Stimulated activated CD8-positive, alpha-beta memory T cell treated with anti-CD3 and anti-CD28 coated beads, Interleukin-4, amount 100 ng/mL, for 24 hours (primary cell): Measurements from ENCODE around the gene AJAP1.

Experiments
- DNase-seq: peaks from one replicate; pipeline ENCODE4 v3.0.0-alpha.2; 2020; ENCODE audit warnings: low read depth

Gene AJAP1

DNA sequence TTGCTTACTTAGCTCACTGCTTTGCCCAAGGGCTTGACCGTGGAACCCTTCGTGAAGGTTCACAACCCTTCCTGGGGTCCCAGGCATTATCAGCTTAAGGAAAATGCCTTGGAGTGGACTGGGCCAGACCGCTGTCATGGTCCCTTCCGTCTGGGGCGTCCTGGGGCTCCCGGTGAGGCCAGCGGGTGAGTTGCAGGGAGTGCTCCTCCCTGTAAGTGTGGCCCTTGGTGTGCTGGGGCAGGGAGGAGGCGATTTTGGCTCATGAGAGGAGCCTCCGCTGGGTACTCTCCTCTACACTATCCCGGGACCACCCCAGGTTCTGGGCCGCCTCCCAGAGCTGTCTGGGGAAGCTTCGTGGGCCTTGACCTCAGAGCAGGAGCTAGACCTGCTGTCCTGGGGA, 48.1 kb downstream of the AJAP1 start:
- DNase-seq: no peak

DNA sequence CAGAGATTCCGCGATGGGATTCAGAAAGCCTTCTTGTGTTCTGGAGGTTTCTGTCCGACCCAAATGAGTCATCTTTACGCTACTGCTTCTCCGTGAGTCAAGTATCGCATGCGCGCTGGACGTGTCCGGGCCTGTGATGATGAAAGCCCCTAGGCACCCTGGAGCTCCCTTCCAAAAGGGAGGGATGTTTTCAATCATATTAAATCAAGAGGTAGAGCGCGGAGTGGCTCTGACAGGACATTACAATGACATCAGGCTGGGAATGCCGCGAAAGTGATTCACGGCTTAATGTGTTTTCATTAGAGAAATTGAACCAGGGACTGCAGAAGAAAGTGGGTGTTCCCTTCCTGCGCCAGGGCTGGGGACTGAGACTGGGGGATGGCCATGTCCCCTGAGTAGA, 48.5 kb downstream of the AJAP1 start:
- no peak for DNase-seq

DNA sequence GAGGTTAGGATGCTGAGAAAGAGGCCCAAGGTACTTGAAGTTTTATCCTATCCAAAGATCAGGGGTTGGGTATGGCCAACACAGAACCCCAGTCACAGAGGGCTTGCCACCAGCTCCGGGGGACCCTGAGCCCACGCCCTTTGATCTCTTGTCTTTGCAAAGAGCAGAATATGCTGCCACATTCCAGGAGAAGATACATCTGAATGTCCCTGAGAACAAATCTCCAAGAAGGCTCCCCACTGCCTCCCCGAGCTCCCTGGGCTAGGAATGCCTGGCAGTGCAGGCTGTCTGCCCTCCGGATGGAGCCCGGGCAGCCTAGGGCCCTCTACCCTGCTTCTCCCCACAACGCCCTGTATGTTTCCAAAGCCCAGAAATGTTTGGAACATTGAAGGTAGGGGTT, 49.2 kb downstream of the AJAP1 start:
- DNase-seq: no peak

DNA sequence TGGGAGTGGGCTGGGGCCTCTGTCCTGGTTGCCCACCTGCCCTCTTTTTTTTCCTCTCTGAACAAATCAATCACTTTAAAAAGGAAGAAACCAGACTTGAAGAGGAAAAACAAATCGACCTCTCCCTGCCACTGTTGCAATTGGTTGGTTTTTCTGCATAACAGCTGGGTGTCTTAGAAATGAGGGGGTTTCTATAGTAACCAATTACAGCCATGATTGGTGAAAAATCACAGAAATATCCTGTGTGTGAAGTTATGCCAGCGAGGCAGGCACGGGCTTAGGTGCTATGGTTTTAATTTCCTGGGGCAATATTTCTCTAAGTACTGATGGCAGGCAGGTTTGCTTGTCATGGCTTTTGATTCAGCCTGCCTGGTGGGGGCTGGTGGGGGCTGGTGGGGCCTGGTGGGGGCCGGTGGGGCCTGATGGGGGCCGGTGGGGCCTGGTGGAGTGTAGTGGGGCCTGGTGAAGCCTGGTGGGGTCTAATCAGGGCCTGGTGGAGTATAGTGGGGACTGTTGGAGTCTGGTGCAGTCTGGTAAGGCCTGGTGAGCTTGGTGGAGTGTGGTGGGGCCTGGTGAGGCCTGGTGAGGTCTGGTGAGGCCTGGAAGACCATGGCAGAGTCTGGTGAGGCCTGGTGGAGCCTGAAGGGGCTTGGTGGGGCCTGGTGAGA, 54.6 kb downstream of the AJAP1 start:
- DNase-seq: no peak

DNA sequence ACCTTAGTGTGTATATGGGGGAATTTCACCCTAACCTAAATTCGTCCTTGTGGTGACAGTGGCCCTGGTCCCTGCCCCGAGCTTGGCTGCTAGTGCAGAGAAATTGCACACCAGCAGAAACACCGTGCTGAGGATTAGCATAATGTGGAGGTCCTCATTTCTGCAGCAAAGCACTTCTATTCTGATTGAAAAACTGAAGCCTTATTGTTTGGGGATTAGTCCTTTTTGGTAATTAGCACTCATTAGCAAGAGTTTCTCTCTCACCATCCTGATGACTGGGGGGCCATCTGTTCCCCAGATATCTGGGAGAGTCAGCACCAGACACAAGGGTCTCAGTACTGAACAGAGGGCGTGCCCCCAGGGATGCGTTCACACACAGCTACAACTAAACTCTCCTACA, 55.2 kb downstream of the AJAP1 start:
- DNase-seq: no peak

DNA sequence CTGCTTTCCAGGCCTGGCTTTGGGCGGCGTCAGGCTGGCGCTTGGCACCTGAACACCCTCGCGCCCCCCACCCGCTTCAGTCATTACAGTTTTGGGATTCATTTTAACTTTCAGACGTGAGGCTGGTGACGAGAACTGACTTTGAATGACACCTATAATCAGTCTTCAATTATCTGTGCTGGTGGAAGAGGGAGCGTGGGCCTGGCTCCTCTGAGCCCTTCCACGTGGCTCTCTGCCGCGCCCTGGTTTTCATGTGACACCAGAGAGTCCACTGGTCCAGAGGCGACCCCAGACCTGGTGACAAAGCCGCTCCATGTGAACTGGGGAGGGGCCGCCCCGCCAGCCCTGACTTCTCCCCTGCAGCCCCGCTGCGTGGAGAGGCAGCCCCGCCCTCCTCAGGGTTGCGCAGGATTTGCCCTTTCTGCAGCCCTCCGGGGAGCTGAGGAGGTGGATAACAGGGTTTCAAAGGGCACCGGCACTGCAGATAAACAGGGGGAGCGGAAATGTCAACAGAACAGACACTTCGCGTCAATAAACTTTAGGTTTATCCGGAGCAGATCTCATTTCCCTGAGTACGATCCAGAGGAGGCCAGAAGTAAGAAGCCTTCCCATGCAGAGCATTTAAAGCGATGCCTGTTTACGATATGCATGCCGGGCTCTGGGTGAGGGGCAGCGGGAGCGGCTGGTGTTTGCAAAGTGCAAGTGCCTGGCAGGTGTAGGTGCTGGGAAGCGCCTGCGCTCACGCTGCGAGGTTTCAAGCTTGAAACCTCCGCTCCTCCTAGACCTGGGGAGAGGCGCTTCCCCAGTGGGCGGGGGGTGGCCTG, 56.4 kb downstream of the AJAP1 start:
- DNase-seq: no peak

DNA sequence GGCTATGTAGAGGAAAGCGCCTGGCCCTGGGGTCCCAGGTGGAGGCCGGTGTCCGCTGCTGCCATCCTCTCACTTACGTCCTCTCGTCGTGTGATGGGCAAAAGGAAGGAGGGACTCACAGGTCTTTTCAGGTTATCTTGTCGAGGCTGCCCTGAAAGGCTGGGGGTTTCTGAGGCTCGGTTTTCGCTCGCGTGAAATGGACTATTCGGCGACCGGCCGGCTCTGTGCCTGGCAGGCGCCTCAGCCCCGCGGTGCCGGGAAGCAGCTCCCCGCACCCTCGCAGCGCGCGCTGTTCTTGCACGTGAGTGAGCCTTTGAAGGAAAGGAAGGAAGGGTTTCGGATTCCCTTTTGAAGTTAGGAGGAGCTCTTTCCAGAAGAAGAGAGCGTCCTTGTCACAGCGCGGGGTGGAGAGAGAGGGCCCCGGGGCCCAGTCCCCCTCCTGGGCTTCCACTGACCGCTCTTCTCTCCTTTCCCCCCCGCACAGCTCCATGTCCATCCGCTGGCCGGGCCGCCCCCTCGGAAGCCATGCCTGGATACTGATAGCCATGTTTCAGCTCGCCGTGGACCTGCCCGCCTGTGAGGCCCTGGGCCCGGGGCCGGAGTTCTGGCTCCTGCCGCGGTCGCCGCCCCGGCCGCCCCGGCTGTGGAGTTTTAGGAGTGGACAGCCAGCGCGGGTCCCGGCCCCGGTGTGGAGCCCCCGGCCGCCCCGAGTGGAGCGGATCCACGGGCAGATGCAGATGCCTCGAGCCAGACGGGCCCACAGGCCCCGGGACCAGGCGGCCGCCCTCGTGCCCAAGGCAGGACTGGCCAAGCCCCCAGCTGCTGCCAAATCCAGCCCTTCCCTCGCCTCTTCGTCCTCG, 57.2 kb downstream of the AJAP1 start:
- DNase-seq: no peak

DNA sequence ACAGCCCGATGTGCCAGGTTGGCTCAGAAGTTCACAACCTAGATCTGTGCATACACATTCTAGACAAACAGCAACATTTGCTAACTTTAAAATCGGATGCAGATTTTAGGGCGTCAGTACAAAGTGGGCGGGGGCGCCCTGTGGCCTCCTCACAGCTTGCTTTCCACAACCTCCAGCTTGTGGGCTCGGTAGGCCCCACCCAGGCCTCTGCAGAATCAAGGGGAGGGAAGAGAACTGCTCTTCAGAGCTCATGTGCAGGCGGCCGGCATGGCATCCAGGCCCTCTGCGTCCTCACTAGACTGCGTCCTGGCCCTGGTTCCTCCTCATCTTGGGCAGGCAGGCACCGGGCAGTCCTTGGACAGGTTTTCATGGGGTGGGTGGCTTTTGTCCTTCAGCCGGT, 59.3 kb downstream of the AJAP1 start:
- no peak for DNase-seq

DNA sequence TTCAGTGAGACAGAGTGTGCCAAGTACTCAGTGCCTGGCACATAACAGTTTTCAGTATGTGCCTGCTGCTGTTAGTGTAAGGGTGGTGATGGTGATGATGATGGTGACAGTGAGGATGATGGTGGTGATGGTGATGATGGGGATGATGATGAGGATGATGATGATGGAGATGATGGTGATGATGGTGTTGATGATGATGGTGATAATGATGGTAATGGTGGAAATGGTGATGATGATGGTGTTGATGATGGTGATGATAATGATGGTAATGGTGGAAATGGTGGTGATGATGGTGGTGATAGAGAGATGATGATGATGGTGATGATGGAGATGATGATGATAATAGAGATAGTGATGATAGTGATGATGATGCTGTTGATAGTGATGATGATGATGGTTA, 62.0 kb downstream of the AJAP1 start:
- DNase-seq: no peak

DNA sequence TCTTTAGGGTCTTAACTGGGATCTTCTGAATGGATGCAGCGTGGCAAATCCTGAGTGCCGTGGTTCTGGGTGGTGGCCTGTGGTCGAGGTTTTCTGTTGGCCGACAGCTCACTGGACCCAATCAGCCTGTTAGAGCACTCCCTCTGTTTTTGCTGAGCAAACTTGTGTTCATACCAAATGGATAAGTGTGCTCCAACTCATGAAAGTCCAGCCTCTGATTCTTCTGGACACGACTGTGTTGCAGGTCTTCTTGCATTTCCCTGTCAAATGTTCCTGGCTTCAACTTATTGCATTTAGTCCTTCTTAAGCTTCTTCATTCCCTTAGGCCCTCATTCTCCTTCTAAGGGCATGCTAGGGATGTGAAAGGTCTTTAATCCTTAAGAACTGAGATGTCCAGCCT, 63.7 kb downstream of the AJAP1 start:
- no peak for DNase-seq

DNA sequence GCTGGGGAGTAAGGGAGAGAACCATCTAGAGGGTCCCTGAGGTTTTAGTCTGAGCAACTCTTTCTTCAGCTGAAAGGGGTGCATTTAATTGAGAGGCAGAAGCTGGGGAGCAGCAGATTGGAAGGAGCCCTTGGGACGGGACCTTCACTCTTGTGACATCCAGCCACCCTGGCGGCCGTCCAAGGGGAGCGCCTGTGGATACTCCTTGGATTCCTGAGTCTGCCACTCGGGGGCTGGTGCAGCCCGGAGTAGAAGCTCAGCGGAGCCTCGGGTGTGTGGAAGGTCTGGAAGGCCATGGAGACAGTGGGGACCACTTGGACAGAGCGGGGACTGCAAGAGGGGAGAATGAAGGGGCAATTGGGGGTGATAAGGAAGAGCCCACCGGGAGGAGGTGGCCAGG, 68.7 kb downstream of the AJAP1 start:
- no peak for DNase-seq

DNA sequence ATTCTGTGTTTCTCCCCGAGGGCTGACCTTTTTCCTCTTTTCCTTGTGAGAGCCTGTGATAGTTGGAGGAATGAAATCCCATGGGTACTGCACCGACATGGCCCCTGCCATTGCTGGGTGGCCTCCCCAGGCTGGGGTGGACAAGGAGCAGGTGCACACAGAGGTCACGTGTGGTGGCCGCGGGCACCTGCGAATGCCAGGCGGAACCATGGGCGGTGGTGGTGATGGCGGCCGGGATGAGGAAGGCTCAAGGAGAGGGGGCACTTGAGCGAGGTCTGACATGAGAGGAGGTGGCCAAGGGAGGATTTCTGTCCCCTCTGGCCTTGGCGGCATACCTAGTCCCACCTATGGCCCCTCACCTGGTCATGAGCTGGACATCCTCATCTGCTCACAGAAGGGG, 69.6 kb downstream of the AJAP1 start:
- DNase-seq: no peak

DNA sequence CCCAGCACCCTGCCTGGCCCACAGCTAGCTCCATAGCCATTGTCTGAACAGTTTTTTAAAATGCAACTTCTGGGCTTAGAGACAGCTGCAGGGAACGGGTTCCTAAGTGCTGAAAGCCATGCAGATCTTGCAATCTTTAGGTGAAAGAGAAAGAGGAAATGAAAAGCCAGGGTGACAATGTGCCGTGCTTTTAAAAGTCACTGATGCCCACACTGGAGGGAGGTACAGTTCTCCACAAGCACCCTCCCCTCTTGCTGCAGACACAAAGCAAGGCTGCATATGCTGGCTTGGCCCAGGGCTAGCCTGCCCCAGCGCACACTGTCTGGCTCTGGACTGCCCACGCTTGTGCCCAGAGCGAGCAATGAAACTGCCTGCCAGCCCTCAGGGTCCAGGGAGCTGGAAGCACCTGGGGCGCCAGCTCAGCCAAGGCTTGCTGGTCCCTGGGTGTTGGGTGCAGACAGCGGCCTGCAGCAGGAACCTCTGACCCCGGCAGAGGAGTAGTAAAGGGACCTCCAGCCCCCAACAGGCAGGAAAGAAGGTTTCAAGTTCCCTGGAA, 70.4 kb downstream of the AJAP1 start:
- DNase-seq: no peak

DNA sequence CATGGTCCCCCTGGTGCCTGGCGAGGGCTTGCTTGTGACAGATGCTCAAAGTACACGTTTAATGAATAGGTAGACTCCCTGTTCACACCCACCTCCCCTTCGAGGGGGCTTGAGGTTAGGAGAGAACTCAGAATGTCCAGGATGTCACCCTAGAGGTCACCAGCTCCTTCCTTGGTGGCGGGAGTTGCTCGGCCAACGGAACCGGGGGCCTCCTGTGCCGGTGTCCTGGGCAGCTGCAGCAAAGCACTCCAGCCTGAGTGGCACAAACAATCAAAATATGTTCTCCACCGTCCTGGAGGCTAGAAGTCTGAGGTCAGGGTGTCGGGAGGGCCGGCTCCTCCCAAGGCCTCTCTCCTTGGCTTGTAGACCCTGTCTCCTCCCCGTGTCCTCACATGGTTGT, 71.0 kb downstream of the AJAP1 start:
- no peak for DNase-seq

DNA sequence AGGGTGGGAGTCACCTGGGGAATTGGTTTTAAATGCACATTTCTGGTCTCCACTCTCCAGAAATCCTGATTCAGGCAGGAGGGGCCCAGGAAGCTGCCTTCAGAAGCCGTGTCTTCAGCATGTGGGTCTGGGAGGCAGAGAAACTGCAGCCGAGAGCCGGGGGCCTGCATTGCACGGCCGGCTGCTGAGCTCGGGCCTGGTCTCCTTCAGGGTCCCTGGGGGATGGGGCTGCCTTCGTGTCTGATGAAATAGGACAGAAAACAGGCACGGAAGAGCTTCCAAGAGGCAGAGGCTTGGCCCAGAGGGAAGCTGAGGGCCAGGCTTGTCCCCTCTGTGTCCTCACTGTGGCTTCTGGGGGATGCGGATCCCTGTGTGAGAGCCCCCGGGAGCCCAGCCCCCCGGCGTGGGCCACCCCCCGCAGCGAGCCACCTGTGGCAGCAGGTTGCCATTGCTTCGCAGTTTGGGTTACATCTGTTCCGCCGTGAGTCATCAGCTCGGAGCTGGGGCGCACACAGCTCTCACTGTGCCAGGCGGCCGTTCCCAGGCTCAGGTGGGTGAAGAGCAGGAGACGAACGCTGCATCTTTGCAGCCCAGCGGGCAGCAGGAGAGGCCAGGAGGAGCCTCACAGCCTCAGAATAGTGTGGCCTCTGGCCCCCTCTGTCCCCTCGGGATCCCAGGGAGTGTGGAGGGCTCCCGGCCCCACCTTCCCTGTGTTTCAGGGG, 72.4 kb downstream of the AJAP1 start:
- DNase-seq: no peak

DNA sequence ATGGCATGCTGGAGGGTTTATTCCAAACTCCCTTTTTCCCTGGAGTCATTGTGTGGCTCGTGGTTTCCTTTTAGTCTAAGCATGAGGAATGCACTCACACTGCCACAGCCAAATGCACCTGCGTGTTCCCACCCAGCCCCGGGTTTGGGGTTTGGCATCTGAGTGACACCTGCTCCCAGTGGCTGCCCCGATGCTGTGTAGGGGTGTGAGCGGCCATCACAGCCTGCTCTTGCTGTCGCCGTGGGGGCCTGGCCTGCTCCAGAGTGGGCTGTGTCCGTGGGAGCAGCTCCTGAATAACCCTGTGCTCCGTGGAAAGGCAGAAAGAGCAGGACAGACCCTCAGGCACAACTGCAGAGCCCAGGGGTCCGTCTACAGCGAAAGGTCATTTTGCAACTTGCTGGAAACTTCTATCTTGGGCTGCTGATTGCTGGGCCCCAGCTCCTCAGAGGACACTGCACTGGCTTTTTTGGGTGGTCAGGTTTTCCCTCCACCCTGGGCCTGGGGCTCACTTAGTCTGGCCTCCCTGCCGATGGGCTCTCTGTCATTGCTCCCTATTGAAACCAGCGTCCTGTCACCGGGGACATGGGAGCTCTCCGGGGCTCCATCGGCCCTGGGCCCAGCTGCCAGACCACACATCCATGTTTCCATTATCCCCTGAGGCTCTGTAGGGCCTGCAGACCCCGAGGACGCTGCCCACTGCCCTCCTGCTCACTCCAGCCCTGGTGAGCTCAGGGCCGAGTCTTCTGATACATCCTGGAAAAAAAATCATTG, 74.1 kb downstream of the AJAP1 start:
- DNase-seq: no peak

DNA sequence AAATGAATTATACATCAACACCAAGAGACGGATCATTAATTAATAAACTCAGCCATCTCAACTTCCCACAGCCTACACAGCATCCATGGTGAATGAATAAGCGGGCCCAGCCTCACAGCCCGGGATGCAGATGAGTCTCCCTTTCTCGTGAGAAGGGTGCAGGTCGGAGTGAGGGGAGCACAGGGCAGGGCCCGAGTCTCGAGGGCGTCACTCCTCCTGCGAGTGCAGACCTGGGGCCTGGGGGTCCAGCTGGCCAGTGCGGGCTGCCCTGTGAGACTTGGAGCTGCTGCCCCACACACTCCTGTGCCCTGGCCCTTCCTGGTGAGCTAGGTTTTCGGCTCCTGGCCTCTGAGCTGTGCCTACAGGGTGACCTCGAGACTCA, 74.7 kb downstream of the AJAP1 start:
- DNase-seq: no peak

DNA sequence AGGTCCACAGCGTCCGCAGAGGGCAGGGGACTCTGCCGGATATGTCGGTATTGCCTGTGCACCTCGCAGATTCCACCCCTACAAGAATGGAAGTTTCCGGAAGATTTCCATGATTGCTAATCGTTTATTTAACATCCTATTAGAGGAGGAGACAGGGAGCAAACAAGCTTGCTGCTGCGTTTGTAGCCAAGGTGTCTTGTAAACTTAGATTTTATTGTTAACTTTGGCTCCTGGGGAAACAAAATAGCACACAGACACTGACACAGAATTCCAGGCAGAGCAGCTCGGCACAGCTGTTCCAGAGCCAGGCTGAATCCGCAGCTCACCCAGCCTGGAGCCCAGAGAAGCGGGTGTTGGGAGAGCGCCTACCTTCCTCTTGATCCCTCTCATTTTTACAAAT, 75.7 kb downstream of the AJAP1 start:
- DNase-seq: no peak

DNA sequence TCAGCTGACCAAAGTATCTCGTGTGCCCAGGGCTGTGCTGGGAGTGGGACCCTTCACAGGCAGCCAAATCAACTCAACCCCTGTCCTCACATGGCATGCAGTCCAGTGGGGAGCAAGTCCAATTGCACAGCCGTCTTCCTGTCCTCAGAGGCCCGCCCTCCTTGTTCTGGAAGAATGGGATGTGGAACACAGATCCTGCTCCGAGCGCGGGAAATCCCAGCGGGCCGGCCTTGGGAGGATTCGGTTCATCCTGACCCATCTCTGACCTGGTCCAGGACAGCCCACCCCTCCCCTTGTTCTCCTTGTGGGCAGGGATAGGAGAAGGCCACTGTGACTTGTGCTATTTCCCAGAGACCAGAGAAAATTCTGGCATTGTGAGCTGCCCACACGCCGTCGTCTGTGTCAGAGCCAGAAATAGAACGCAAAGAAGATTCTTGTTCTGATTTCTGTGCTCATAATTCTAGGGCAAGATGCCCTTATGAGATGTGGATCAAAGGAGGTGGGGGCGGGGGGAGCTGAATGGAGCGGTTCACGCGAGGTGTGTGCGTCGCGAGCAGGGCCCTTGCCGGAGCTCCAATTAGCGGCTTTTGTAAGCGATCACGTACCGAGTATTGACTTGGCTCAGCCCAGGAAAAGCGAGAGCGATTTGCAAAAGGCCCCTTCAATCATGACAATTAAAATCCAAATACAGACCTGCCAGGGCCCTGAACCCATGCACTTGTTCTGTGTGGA, 79.2 kb downstream of the AJAP1 start:
- no peak for DNase-seq

DNA sequence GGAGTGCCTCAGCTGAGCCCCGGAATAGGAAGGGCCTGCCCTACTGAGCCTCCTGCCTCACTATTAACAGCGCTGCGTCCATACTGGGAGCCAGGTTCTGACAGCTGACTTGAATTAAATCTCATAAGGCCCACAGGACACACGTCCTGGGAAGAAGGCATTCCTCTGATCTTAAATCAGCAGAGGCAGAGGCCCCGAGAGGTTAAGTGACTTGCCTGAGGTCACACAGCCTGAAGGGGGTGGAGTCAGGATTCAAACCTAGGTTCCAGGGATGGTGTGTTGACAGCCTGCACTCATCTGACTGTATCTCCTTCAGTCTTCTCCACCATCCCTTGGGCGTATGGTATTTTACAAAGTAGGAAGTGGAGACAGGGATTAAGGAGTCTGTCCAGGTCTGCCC, 79.8 kb downstream of the AJAP1 start:
- DNase-seq: no peak

DNA sequence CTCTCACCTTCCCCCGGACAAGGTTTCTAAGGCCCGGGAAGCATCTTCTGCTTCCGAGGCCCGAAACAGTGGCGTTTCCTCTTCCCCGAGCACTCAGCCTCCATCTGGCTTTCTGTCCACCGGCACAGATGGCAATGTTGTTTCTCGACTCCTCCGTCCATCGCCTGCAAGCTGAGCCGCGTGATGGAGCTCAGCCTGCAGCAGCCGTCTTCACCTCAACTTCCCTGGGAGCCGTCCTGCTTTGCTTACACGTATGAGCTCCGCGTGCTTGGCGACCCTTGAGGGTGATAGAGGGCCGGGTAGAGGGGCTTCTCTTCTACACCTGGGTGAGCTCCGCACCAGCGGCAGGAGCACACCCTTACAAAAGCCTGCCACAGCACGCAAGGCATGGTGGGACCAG, 80.4 kb downstream of the AJAP1 start:
- DNase-seq: no peak
